B cell (primary cell): ENCODE data around the gene SFMBT2.

Source experiments
- CTCF ChIP-seq: fragments of 200-600 bp; IDR thresholded peaks from one replicate; pipeline ENCODE4 v1.8.0; 2022; ENCODE audit warnings: antibody characterized with exemption, mild to moderate bottlenecking
- EZH2 ChIP-seq: IDR thresholded peaks from 2 replicates; pipeline ENCODE4 v1.6.1; 2012; ENCODE audit warnings: borderline replicate concordance, low read depth, mild to moderate bottlenecking, moderate library complexity, low read length; ENCODE audit not compliant: insufficient read depth, poor library complexity, severe bottlenecking

GRCh38 chr10:7218968-7219367 lies 191.9 kb downstream of the SFMBT2 start:
- TF ChIP-seq CTCF (no peak), EZH2 (no peak)
